SU-DHL-6 (cell line): ENCODE data around the gene C3orf33.

Experiments used
- H2AFZ ChIP-seq: fragments of 200-600 bp; sonication (generic); 2 replicates; pipeline ENCODE4 v1.6.1; 2014; ENCODE audit warnings: low read depth, mild to moderate bottlenecking, moderate library complexity, mixed read lengths, antibody characterized with exemption, low read length; ENCODE audit not compliant: severe bottlenecking
- H3F3A ChIP-seq: fragments of 200-600 bp; shearing (Covaris generic); 2 replicates; pipeline ENCODE4 v1.6.0; 2016; ENCODE audit warnings: antibody characterized with exemption, mild to moderate bottlenecking; ENCODE audit not compliant: insufficient read depth
- H3K27ac ChIP-seq: fragments of 200-600 bp; sonication (generic); 2 replicates; pipeline ENCODE4 v1.5.1; 2016; ENCODE audit warnings: low read depth, mild to moderate bottlenecking, low read length, moderate library complexity, mixed read lengths
- H3K27me3 ChIP-seq: fragments of 200-600 bp; sonication (generic), shearing (Covaris generic); 2 replicates; pipeline ENCODE4 v1.6.0; 2014; ENCODE audit warnings: mild to moderate bottlenecking, low read length
- H3K36me3 ChIP-seq: fragments of 200-600 bp; sonication (generic); 2 replicates; pipeline ENCODE4 v1.6.1; 2014; ENCODE audit warnings: mild to moderate bottlenecking, low read length, mixed read lengths
- H3K4me2 ChIP-seq: fragments of 300-600, 200-600 bp; shearing (Covaris generic), sonication (generic); 2 replicates; pipeline ENCODE4 v1.6.0; 2014; ENCODE audit warnings: low read length, low read depth, mild to moderate bottlenecking; ENCODE audit not compliant: poor library complexity, severe bottlenecking
- H3K4me3 ChIP-seq: fragments of 200-600 bp; sonication (generic); 2 replicates; pipeline ENCODE4 v1.5.1; 2014; ENCODE audit warnings: antibody characterized with exemption, low read length, mild to moderate bottlenecking, mixed read lengths; ENCODE audit not compliant: insufficient read depth, poor library complexity, severe bottlenecking
- H3K79me2 ChIP-seq: fragments of 200-600 bp; sonication (generic); 2 replicates; pipeline ENCODE4 v1.6.1; 2014; ENCODE audit warnings: mild to moderate bottlenecking, low read length, moderate library complexity; ENCODE audit not compliant: insufficient read depth
- H3K9ac ChIP-seq: fragments of 200-600 bp; sonication (generic); 2 replicates; pipeline ENCODE4 v1.7.0; 2014; ENCODE audit warnings: mild to moderate bottlenecking, low read length
- H3K9me2 ChIP-seq: fragments of 200-600 bp; sonication (generic); replicated peaks from 2 replicates; pipeline ENCODE4 v1.6.1; 2014; ENCODE audit warnings: low read length; ENCODE audit not compliant: insufficient read depth
- H3K9me3 ChIP-seq: fragments of 200-600 bp; sonication (generic); 2 replicates; pipeline ENCODE4 v1.6.1; 2014; ENCODE audit warnings: low read length, mixed read lengths; ENCODE audit not compliant: insufficient read depth
- H4K20me1 ChIP-seq: fragments of 200-600 bp; sonication (generic); 2 replicates; pipeline ENCODE4 v1.6.1; 2014; ENCODE audit warnings: low read depth, mild to moderate bottlenecking, antibody characterized with exemption, low read length, moderate library complexity, mixed read lengths
- CTCF ChIP-seq: fragments of 200-600 bp; sonication (generic); IDR thresholded peaks from one replicate; pipeline ENCODE4 v1.5.1; 2017; ENCODE audit warnings: antibody characterized with exemption, mild to moderate bottlenecking, low read length, moderate library complexity; ENCODE audit not compliant: insufficient read depth, poor library complexity, severe bottlenecking
- EZH2phosphoT487 ChIP-seq: fragments of 200-600 bp; sonication (generic), shearing (Covaris generic); conservative IDR thresholded peaks from 2 replicates; pipeline ENCODE4 v1.6.1; 2018; ENCODE audit warnings: mild to moderate bottlenecking, antibody characterized with exemption, low read length, moderate library complexity, mixed read lengths

C3orf33 gene

GRCh38 chr3:155745795-155746550 lies 60.1 kb downstream of the C3orf33 start:
- Histone ChIP-seq H3K4me2 (no peak overlapping the region), H4K20me1 (no peaks in the 10 kb centered on the region), H3K27ac (no peak overlapping the region), H3K9ac (no peak overlapping the region), H3K9me3 (no peaks in the 10 kb centered on the region), H3K36me3 (no peaks in the 10 kb centered on the region), H3K27me3 (no peaks in the 10 kb centered on the region), H3F3A (no peaks in the 10 kb centered on the region), H3K4me3 (no peak overlapping the region), H3K79me2 (no peaks in the 10 kb centered on the region), H2AFZ (no peak overlapping the region), H3K9me2 (no peaks in the 10 kb centered on the region)
- TF ChIP-seq CTCF (no peak), EZH2phosphoT487 (no peak)

- Histone ChIP-seq H3K9me3 (no peaks in the 10 kb centered on the region), H3K4me2 (peak within 1 kb of the TSS; percentile 90), H3K9me2 (no peaks in the 10 kb centered on the region), H4K20me1 (no peaks in the 10 kb centered on the region), H3K79me2 (no peaks in the 10 kb centered on the region), H3K36me3 (no peaks in the 10 kb centered on the region), H3K4me3 (peak within 1 kb of the TSS; percentile 61), H3K9ac (peak within 1 kb of the TSS; percentile 53), H3F3A (no peaks in the 10 kb centered on the region), H2AFZ (peak within 1 kb of the TSS; percentile 96), H3K27me3 (no peaks in the 10 kb centered on the region), H3K27ac (no peak within 1 kb of the TSS)
- TF ChIP-seq CTCF (no peak), EZH2phosphoT487 (no peak)
Measured at GRCh38 chr3:155744626-155745324, 61.3 kb downstream of the C3orf33 start, which contains the start of gene PLCH1. Gene PLCH1, minus strand, starts transcription at chr3:155745071. Its CDS starts 40,847 bp downstream, at chr3:155704224.

GRCh38 chr3:155744010-155744625 lies 62.0 kb downstream of the C3orf33 start:
- peak overlapping the region; percentile 53 for H3K9ac ChIP-seq

More at GRCh38 chr3:155744010-155744625, 62.0 kb downstream of the C3orf33 start:
- H3K27ac ChIP-seq, result no peak overlapping the region
- H3K27me3 ChIP-seq, result no peaks in the 10 kb centered on the region
- peak overlapping the region; percentile 61 for H3K4me3 ChIP-seq
- no peaks in the 10 kb centered on the region for H3K9me2 ChIP-seq
- TF ChIP-seq EZH2phosphoT487, result no peak
- no peak for TF ChIP-seq CTCF
- H3K36me3 ChIP-seq, result no peaks in the 10 kb centered on the region
- no peaks in the 10 kb centered on the region for H3K79me2 ChIP-seq
- H2AFZ ChIP-seq, result peak overlapping the region; percentile 96
- no peaks in the 10 kb centered on the region for H4K20me1 ChIP-seq
- H3K9me3 ChIP-seq, result no peaks in the 10 kb centered on the region
- H3F3A ChIP-seq, result no peaks in the 10 kb centered on the region
- peak overlapping the region; percentile 90 for H3K4me2 ChIP-seq
